Mesenchymal stem cell (in vitro differentiated cells and primary cell): ENCODE measurements around the gene TBC1D3B.
"Not testable (repeated sequence)": the region's sequence is repeated elsewhere in the genome, so short reads cannot be mapped to it uniquely, and the experiment has no call there.

Experiments used
- DNase-seq: peaks from one replicate; pipeline ENCODE4 v3.0.0-alpha.2; 2013
- H2AFZ ChIP-seq: one replicate; pipeline ENCODE4 v1.6.1; 2013; ENCODE audit warnings: low read depth, mild to moderate bottlenecking, control low read depth, inconsistent platforms, low read length, moderate library complexity
- H2AK5ac ChIP-seq: 2 replicates; pipeline ENCODE4 v1.6.1; 2013; ENCODE audit warnings: low read length, moderate library complexity, mild to moderate bottlenecking, inconsistent platforms; ENCODE audit not compliant: severe bottlenecking
- H2BK120ac ChIP-seq: one replicate; pipeline ENCODE4 v1.6.1; 2013; ENCODE audit warnings: low read depth, mild to moderate bottlenecking, inconsistent platforms, low read length, moderate library complexity
- H2BK12ac ChIP-seq, 2 experiments: one replicate each; pipeline ENCODE4 v1.6.1; 2013; ENCODE audit warnings: inconsistent platforms in 2 of 2, low read length in 2 of 2, mild to moderate bottlenecking in 2 of 2, moderate library complexity in 2 of 2, control low read depth in 1 of 2
- H2BK15ac ChIP-seq: one replicate; pipeline ENCODE4 v1.6.1; 2013; ENCODE audit warnings: mild to moderate bottlenecking, low read depth, inconsistent platforms; ENCODE audit not compliant: poor library complexity, severe bottlenecking
- H2BK5ac ChIP-seq: 2 replicates; pipeline ENCODE4 v1.6.1; 2013; ENCODE audit warnings: low read depth, mild to moderate bottlenecking, low read length, control low read depth, inconsistent platforms; ENCODE audit not compliant: poor library complexity, severe bottlenecking
- H3K14ac ChIP-seq, 2 experiments: one replicate each; pipeline ENCODE4 v1.6.1; 2013; ENCODE audit warnings: inconsistent platforms in 2 of 2, low read length in 2 of 2, control low read depth in 1 of 2, mild to moderate bottlenecking in 1 of 2, moderate library complexity in 1 of 2
- H3K18ac ChIP-seq, 2 experiments: one replicate each; pipeline ENCODE4 v1.6.1; 2013; ENCODE audit warnings: inconsistent platforms in 2 of 2, low read length in 2 of 2, control low read depth in 1 of 2, low read depth in 1 of 2, mild to moderate bottlenecking in 1 of 2
- H3K23ac ChIP-seq, 2 experiments: one replicate each; pipeline ENCODE4 v1.6.1; 2013; ENCODE audit warnings: inconsistent platforms in 2 of 2, low read length in 2 of 2, mild to moderate bottlenecking in 2 of 2, moderate library complexity in 2 of 2, control low read depth in 1 of 2
- H3K27ac ChIP-seq: 2 replicates; pipeline ENCODE4 v1.5.1; 2013; ENCODE audit warnings: mild to moderate bottlenecking, moderate library complexity, low read length, control low read depth, inconsistent platforms; ENCODE audit not compliant: poor library complexity, severe bottlenecking
- H3K27me3 ChIP-seq, 2 experiments: 2 replicates each; pipeline versions ENCODE4 v1.6.1 to v1.7.0; 2013; ENCODE audit warnings: low read length in 2 of 2, mild to moderate bottlenecking in 2 of 2, moderate library complexity in 2 of 2, control low read depth in 1 of 2, inconsistent platforms in 1 of 2; ENCODE audit not compliant: control insufficient read depth in 1 of 2, insufficient read depth in 1 of 2
- H3K36me3 ChIP-seq, 2 experiments: 2 replicates each; pipeline versions ENCODE4 v1.6.1 to v1.7.0; 2013; ENCODE audit warnings: low read length in 2 of 2, control low read depth in 1 of 2, inconsistent platforms in 1 of 2, low read depth in 1 of 2, mild to moderate bottlenecking in 1 of 2; ENCODE audit not compliant: insufficient read depth in 2 of 2, control insufficient read depth in 1 of 2
- H3K4ac ChIP-seq, 2 experiments: one replicate each; pipeline ENCODE4 v1.6.1; 2013; ENCODE audit warnings: inconsistent platforms in 2 of 2, low read length in 2 of 2, mild to moderate bottlenecking in 2 of 2, moderate library complexity in 2 of 2, control low read depth in 1 of 2, low read depth in 1 of 2
- H3K4me1 ChIP-seq: 2 replicates; pipeline ENCODE4 v1.6.1; 2013; ENCODE audit warnings: low read depth, low read length, control low read depth; ENCODE audit not compliant: control insufficient read depth, insufficient read depth
- H3K4me2 ChIP-seq: 2 replicates; pipeline ENCODE4 v1.6.1; 2013; ENCODE audit warnings: low read length, mild to moderate bottlenecking, inconsistent platforms; ENCODE audit not compliant: poor library complexity, severe bottlenecking
- H3K4me3 ChIP-seq, 2 experiments: 2 replicates each; pipeline versions ENCODE4 v1.5.1 to v1.7.0; 2013; ENCODE audit warnings: low read length in 2 of 2, mild to moderate bottlenecking in 2 of 2, control low read depth in 1 of 2, low read depth in 1 of 2; ENCODE audit not compliant: insufficient read depth in 1 of 2
- H3K79me1 ChIP-seq: replicated peaks from 2 replicates; pipeline ENCODE4 v1.6.1; 2013; ENCODE audit warnings: mild to moderate bottlenecking, control low read depth, low read length, inconsistent platforms; ENCODE audit not compliant: poor library complexity, severe bottlenecking
- H3K9ac ChIP-seq: 2 replicates; pipeline ENCODE4 v1.7.0; 2013; ENCODE audit warnings: mild to moderate bottlenecking, low read length, moderate library complexity
- H3K9me3 ChIP-seq: 2 replicates; pipeline ENCODE4 v1.7.0; 2013; ENCODE audit warnings: mild to moderate bottlenecking, low read length; ENCODE audit not compliant: control insufficient read depth
- H4K8ac ChIP-seq: one replicate; pipeline ENCODE4 v1.6.1; 2013; ENCODE audit warnings: inconsistent platforms, mild to moderate bottlenecking, low read length, moderate library complexity
- H4K91ac ChIP-seq: one replicate; pipeline ENCODE4 v1.6.1; 2013; ENCODE audit warnings: mild to moderate bottlenecking, low read length, inconsistent platforms
- WGBS: methylation state at CpG from one replicate; pipeline ENCODE4 v1.1.7; 2013; ENCODE audit warnings: mixed read lengths; 5-methylcytosine and 5-hydroxymethylcytosine counted together

TBC1D3B gene

DNA sequence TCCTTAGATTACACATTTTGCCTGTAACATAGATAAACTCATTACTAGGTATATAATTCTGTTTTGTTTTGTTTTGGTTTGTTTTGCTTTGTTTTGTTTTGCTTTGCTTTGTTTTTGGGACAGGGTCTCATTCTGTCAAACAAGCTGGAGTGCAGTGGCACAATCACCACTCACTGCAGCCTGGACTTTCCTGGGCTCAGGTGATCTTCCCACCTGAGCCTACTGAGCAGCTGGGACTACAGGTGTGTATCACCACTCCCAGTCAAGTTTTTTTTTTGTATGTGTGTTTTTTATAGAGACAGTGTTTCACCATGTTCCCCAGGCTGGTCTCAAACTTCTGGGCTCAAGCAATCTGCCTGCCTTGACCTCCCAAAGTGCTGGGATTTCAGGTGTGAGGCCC lies 33.1 kb upstream of the TBC1D3B start:
- no peak overlapping the region for H2BK15ac ChIP-seq
- no peak overlapping the region for H4K91ac ChIP-seq
- no peak for DNase-seq
- no peak overlapping the region for H4K8ac ChIP-seq
- H2BK5ac ChIP-seq = no peak overlapping the region
- H3K9me3 ChIP-seq = no peaks in the 10 kb centered on the region
- H3K18ac ChIP-seq = no peak overlapping the region
- H3K36me3 ChIP-seq = no peaks in the 10 kb centered on the region
- H3K27me3 ChIP-seq = peaks cover 22 to 26% of the 10 kb centered on the region in 2 experiments
- H3K27ac ChIP-seq = no peak overlapping the region
- H2BK120ac ChIP-seq = no peak overlapping the region
- no peak overlapping the region for H3K4me2 ChIP-seq
- H3K14ac ChIP-seq = no peak overlapping the region
- H3K4ac ChIP-seq = no peak overlapping the region
- H2AFZ ChIP-seq = no peak overlapping the region
- no peak overlapping the region for H2AK5ac ChIP-seq
- no peak overlapping the region for H2BK12ac ChIP-seq
- no peaks in the 10 kb centered on the region for H3K79me1 ChIP-seq
- no peak overlapping the region for H3K23ac ChIP-seq
- H3K4me3 ChIP-seq = no peak overlapping the region
- no peaks in the 10 kb centered on the region for H3K4me1 ChIP-seq
- no peak overlapping the region for H3K9ac ChIP-seq

DNA sequence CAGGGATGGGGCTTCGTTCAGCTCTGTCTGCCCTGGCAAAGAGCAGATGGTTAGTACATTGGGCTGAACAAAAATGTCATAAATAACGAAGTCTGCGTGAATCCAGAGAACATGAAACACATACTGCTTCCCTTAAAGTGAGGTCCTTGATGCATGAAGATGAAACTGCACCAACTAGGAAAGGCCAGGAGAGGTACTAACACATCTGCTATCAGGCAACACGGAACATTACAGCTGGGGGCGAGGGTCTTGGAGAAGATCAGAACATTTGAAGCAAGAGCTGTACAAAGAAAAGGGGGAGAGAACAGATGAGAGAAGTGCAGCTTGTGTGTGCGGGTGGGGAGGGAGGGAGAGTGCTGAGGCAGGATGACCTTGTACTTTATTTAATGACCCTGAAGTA lies 30.9 kb upstream of the TBC1D3B start:
- H2BK5ac ChIP-seq, H2AFZ ChIP-seq, H2BK15ac ChIP-seq, H3K4ac ChIP-seq, H3K36me3 ChIP-seq, H3K79me1 ChIP-seq, H3K4me3 ChIP-seq, H3K14ac ChIP-seq, DNase-seq, H2AK5ac ChIP-seq, H2BK12ac ChIP-seq, H4K8ac ChIP-seq, H4K91ac ChIP-seq, H2BK120ac ChIP-seq, H3K18ac ChIP-seq, H3K9ac ChIP-seq, H3K23ac ChIP-seq, H3K27ac ChIP-seq, H3K4me2 ChIP-seq, H3K9me3 ChIP-seq, H3K4me1 ChIP-seq: not testable (repeated sequence)
- 70% methylated on average over 6 of the region's 6 CpGs for WGBS
- peaks cover 14 to 16% of the 10 kb centered on the region in 2 experiments for H3K27me3 ChIP-seq

DNA sequence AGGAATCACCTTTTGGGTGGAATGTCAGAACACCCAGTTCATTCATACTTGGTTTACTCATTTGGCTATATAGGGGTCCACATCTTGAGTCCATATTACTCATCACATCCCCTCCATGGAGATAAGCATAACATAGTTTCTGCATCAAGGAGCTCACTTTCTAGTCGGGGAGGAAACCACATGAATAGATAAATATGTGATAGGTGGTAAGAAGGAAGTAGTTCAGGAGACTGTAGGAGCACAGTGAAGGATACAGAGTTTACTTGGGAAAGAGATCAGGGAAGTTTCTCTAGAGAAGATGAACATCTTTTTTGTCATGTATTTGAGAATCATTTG lies 30.0 kb upstream of the TBC1D3B start:
- H3K36me3 ChIP-seq, DNase-seq, H3K4ac ChIP-seq, H3K4me2 ChIP-seq, H3K18ac ChIP-seq, H2BK12ac ChIP-seq, H2BK15ac ChIP-seq, H3K4me3 ChIP-seq, H3K79me1 ChIP-seq, H2AK5ac ChIP-seq, H4K91ac ChIP-seq, H3K9me3 ChIP-seq, H3K14ac ChIP-seq, H2AFZ ChIP-seq, H4K8ac ChIP-seq, H3K9ac ChIP-seq, H3K27ac ChIP-seq, H2BK5ac ChIP-seq, H2BK120ac ChIP-seq, H3K4me1 ChIP-seq, H3K23ac ChIP-seq: not testable (repeated sequence)
- H3K27me3 ChIP-seq = peaks cover 7 to 11% of the 10 kb centered on the region in 2 experiments
- 44% methylated on average over 1 of the region's 1 CpG for WGBS

DNA sequence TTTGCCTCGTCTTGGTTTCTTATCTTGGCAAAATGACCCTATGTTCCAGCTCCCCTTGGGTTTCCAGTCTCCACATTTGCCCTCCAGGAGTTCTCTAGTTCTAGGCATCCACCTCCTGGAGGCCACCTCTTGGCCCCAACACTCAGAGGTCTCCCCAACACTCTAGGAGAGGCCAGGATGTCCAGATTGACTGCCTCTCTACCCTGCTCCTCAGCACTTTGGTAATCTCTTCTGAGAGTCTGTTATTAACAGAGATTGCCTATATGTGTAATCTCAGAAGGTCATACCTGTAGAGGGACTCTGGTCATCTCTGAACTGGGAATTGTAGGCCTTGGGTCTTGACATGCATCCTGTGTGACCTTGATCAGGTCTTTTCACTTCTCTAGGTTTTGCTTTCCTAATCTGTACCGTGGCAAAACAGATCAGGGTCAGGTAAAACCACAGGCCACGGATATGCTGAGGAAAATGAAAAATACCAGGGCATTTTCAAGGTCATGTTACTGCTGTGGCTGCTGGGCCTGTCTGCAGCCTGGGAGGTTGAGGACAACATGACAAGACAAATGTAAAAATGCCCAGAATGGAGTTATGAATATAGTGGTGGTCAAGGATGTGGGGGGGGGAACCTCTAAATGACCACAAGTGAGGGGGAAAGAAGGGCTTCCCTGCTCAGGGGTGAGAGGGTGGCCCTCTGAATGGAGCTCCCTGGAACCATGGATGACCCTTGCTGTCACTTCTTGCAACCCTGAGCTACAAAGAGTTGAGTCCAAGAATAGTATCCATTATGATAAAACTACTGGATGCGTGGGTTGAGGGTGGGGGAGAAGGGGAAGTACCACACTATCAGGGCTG lies 29.4 kb upstream of the TBC1D3B start:
- no peaks in the 10 kb centered on the region for H3K36me3 ChIP-seq
- H3K4ac ChIP-seq = no peak overlapping the region
- no peak overlapping the region for H3K9ac ChIP-seq
- H3K79me1 ChIP-seq = no peaks in the 10 kb centered on the region
- peaks cover 7 to 11% of the 10 kb centered on the region in 2 experiments for H3K27me3 ChIP-seq
- H3K4me1 ChIP-seq = no peaks in the 10 kb centered on the region
- no peak overlapping the region for H3K27ac ChIP-seq
- H4K91ac ChIP-seq = no peak overlapping the region
- WGBS = 63% methylated on average over 3 of the region's 4 CpGs
- H3K4me3 ChIP-seq = no peak overlapping the region
- no peak overlapping the region for H3K18ac ChIP-seq
- H2AFZ ChIP-seq = no peak overlapping the region
- no peak overlapping the region for H3K23ac ChIP-seq
- H2BK5ac ChIP-seq = no peak overlapping the region
- H4K8ac ChIP-seq = no peak overlapping the region
- no peak overlapping the region for H3K14ac ChIP-seq
- H2BK12ac ChIP-seq = no peak overlapping the region
- H2AK5ac ChIP-seq = no peak overlapping the region
- H2BK120ac ChIP-seq = no peak overlapping the region
- DNase-seq = no peak
- no peak overlapping the region for H2BK15ac ChIP-seq
- H3K9me3 ChIP-seq = no peaks in the 10 kb centered on the region
- no peak overlapping the region for H3K4me2 ChIP-seq
